ENCODE results near the gene DRAXIN. TPM values are rescaled to one million over a fixed set of nuclear protein-coding genes. Genes with fewer than 3 reads are reported as not detected.

The DRAXIN gene
- total RNA-seq, 1 experiment from 2014 or later, result 5.5 TPM

DNA sequence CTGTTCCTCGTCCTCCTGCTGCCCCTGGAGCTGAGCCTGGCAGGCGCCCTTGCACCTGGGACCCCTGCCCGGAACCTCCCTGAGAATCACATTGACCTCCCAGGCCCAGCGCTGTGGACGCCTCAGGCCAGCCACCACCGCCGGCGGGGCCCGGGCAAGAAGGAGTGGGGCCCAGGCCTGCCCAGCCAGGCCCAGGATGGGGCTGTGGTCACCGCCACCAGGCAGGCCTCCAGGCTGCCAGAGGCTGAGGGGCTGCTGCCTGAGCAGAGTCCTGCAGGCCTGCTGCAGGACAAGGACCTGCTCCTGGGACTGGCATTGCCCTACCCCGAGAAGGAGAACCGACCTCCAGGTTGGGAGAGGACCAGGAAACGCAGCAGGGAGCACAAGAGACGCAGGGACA, 14.8 kb downstream of the DRAXIN start:
- DNase-seq (ENCODE audit: low spot score), result no peak
- no peak overlapping the region for H3K27ac ChIP-seq (ENCODE audit: low read depth, low read length, poor library complexity, severe bottlenecking)
- H3K4me1 ChIP-seq (ENCODE audit: insufficient read depth, low read length, poor library complexity, severe bottlenecking), result peaks cover 49% of the 10 kb centered on the region
- BruUV-seq (replicated peaks), result no TSS peak
- H3K4me3 ChIP-seq (ENCODE audit: low read depth, low read length, poor library complexity, severe bottlenecking), result no peak overlapping the region
- ChIA-PET CTCF (no interaction called here), POLR2A (ENCODE audit: low non-redundant PET) (no interaction called here)
- TF ChIP-seq CTCF (conservative IDR thresholded peaks at IDR 0.05; ENCODE audit: low read depth, low read length), result no peak
- no peak for TF ChIP-seq EZH2 (IDR thresholded peaks at IDR 0.05; ENCODE audit: borderline replicate concordance, low read depth, low read length, poor library complexity, severe bottlenecking)
- intact Hi-C loops (cut with micrococcal nuclease; ENCODE audit: unreplicated experiment), result no loop called here
- H3K36me3 ChIP-seq (ENCODE audit: insufficient read depth, low read length, poor library complexity, severe bottlenecking), result no peaks in the 10 kb centered on the region
- no peaks in the 10 kb centered on the region for H3K9me3 ChIP-seq (ENCODE audit: low read depth, low read length, poor library complexity, severe bottlenecking)
- H3K27me3 ChIP-seq (replicated peaks; ENCODE audit: insufficient read depth, low read depth, low read length, poor library complexity), result no peaks in the 10 kb centered on the region

- Histone ChIP-seq H3K4me3 (ENCODE audit: low read depth, low read length, poor library complexity, severe bottlenecking) (no peak overlapping the region), H3K4me1 (ENCODE audit: insufficient read depth, low read length, poor library complexity, severe bottlenecking) (peaks cover 37% of the 10 kb centered on the region), H3K27me3 (replicated peaks; ENCODE audit: insufficient read depth, low read depth, low read length, poor library complexity) (no peaks in the 10 kb centered on the region), H3K9me3 (ENCODE audit: low read depth, low read length, poor library complexity, severe bottlenecking) (no peaks in the 10 kb centered on the region), H3K27ac (ENCODE audit: low read depth, low read length, poor library complexity, severe bottlenecking) (no peak overlapping the region), H3K36me3 (ENCODE audit: insufficient read depth, low read length, poor library complexity, severe bottlenecking) (no peaks in the 10 kb centered on the region)
- no peak for TF ChIP-seq EZH2 (IDR thresholded peaks at IDR 0.05; ENCODE audit: borderline replicate concordance, low read depth, low read length, poor library complexity, severe bottlenecking)
- TF ChIP-seq CTCF (conservative IDR thresholded peaks at IDR 0.05; ENCODE audit: low read depth, low read length), result no peak
- POLR2A ChIA-PET (ENCODE audit: low non-redundant PET), result no interaction called here
- DNase-seq (ENCODE audit: low spot score), result peak; percentile 94
- intact Hi-C loops (cut with micrococcal nuclease; ENCODE audit: unreplicated experiment), result no loop called here
- BruUV-seq (replicated peaks), result no TSS peak
- CTCF ChIA-PET, result interaction anchor here (1.4 to 1.8 kb wide), 2 partner anchors 23 to 44 kb away, joined by 4 read pairs; partner anchors contain the start of gene FBXO6
Observed at GRCh38 chr1:11707621-11708276, 16.2 kb downstream of the DRAXIN start.

- Histone ChIP-seq H3K4me1 (ENCODE audit: insufficient read depth, low read length, poor library complexity, severe bottlenecking) (peaks cover 36% of the 10 kb centered on the region), H3K9me3 (ENCODE audit: low read depth, low read length, poor library complexity, severe bottlenecking) (no peaks in the 10 kb centered on the region), H3K4me3 (ENCODE audit: low read depth, low read length, poor library complexity, severe bottlenecking) (no peak overlapping the region), H3K27ac (ENCODE audit: low read depth, low read length, poor library complexity, severe bottlenecking) (no peak overlapping the region), H3K27me3 (replicated peaks; ENCODE audit: insufficient read depth, low read depth, low read length, poor library complexity) (no peaks in the 10 kb centered on the region), H3K36me3 (ENCODE audit: insufficient read depth, low read length, poor library complexity, severe bottlenecking) (no peaks in the 10 kb centered on the region)
- intact Hi-C loops (cut with micrococcal nuclease; ENCODE audit: unreplicated experiment), result no loop called here
- no peak for DNase-seq (ENCODE audit: low spot score)
- BruUV-seq (replicated peaks), result no TSS peak
- ChIA-PET CTCF (interaction anchor here (1.0 to 1.8 kb wide), 2 partner anchors 22 to 46 kb away, joined by 4 to 6 read pairs; no protein-coding TSS in a partner anchor), POLR2A (ENCODE audit: low non-redundant PET) (no interaction called here)
- TF ChIP-seq CTCF (conservative IDR thresholded peaks at IDR 0.05; ENCODE audit: low read depth, low read length) (no peak), EZH2 (IDR thresholded peaks at IDR 0.05; ENCODE audit: borderline replicate concordance, low read depth, low read length, poor library complexity, severe bottlenecking) (no peak)
Observed at GRCh38 chr1:11708554-11709350, 17.2 kb downstream of the DRAXIN start.
